ENCODE data around the gene ATXN7L1. TPM values are rescaled to one million over a fixed set of nuclear protein-coding genes. Genes with fewer than 3 reads are reported as not detected.

ATXN7L1 gene
- total RNA-seq, 1 donor from 2014 or later = 20.6 TPM

GRCh38 chr7:105797652-105798051 is 78.7 kb downstream of the ATXN7L1 start:
- Mint-ChIP-seq H3K4me3 (ENCODE audit: unreplicated experiment) (no peak overlapping the region), H3K27ac (ENCODE audit: unreplicated experiment) (no peak overlapping the region), H3K9me3 (ENCODE audit: unreplicated experiment) (peaks cover 2% of the 10 kb centered on the region), H3K27me3 (ENCODE audit: unreplicated experiment) (peaks cover 2% of the 10 kb centered on the region), H3K4me1 (ENCODE audit: low read depth, unreplicated experiment) (peaks cover 5% of the 10 kb centered on the region), H3K36me3 (ENCODE audit: unreplicated experiment) (no peaks in the 10 kb centered on the region)
- no peak for TF ChIP-seq CTCF (IDR thresholded peaks at IDR 0.05; ENCODE audit: partially characterized antibody, unreplicated experiment)
- no peak for DNase-seq

GRCh38 chr7:105796365-105796764 is 80.0 kb downstream of the ATXN7L1 start:
- TF ChIP-seq CTCF (IDR thresholded peaks at IDR 0.05; ENCODE audit: partially characterized antibody, unreplicated experiment) = no peak
- H3K27ac Mint-ChIP-seq (ENCODE audit: unreplicated experiment) = no peak overlapping the region
- no peak overlapping the region for H3K4me3 Mint-ChIP-seq (ENCODE audit: unreplicated experiment)
- DNase-seq = no peak
- H3K9me3 Mint-ChIP-seq (ENCODE audit: unreplicated experiment) = no peaks in the 10 kb centered on the region
- no peaks in the 10 kb centered on the region for H3K36me3 Mint-ChIP-seq (ENCODE audit: unreplicated experiment)
- peaks cover 2% of the 10 kb centered on the region for H3K27me3 Mint-ChIP-seq (ENCODE audit: unreplicated experiment)
- peaks cover 16% of the 10 kb centered on the region for H3K4me1 Mint-ChIP-seq (ENCODE audit: low read depth, unreplicated experiment)

GRCh38 chr7:105794741-105795729 is 81.4 kb downstream of the ATXN7L1 start:
- H3K9me3 Mint-ChIP-seq (ENCODE audit: unreplicated experiment) = no peaks in the 10 kb centered on the region
- no peaks in the 10 kb centered on the region for H3K36me3 Mint-ChIP-seq (ENCODE audit: unreplicated experiment)
- H3K4me3 Mint-ChIP-seq (ENCODE audit: unreplicated experiment) = no peak overlapping the region
- peaks cover 18% of the 10 kb centered on the region for H3K4me1 Mint-ChIP-seq (ENCODE audit: low read depth, unreplicated experiment)
- no peak for TF ChIP-seq CTCF (IDR thresholded peaks at IDR 0.05; ENCODE audit: partially characterized antibody, unreplicated experiment)
- peaks cover 2% of the 10 kb centered on the region for H3K27me3 Mint-ChIP-seq (ENCODE audit: unreplicated experiment)
- no peak overlapping the region for H3K27ac Mint-ChIP-seq (ENCODE audit: unreplicated experiment)
- no peak for DNase-seq

- no peak overlapping the region for H3K27ac Mint-ChIP-seq (ENCODE audit: unreplicated experiment)
- H3K9me3 Mint-ChIP-seq (ENCODE audit: unreplicated experiment) = no peaks in the 10 kb centered on the region
- no peak for DNase-seq
- TF ChIP-seq CTCF (IDR thresholded peaks at IDR 0.05; ENCODE audit: partially characterized antibody, unreplicated experiment) = no peak
- H3K4me3 Mint-ChIP-seq (ENCODE audit: unreplicated experiment) = no peak overlapping the region
- peaks cover 2% of the 10 kb centered on the region for H3K27me3 Mint-ChIP-seq (ENCODE audit: unreplicated experiment)
- H3K4me1 Mint-ChIP-seq (ENCODE audit: low read depth, unreplicated experiment) = peaks cover 37% of the 10 kb centered on the region
- no peaks in the 10 kb centered on the region for H3K36me3 Mint-ChIP-seq (ENCODE audit: unreplicated experiment)
These were observed 83.7 kb downstream of the ATXN7L1 start for GRCh38 chr7:105792488-105793370.
